NCI-H2196 (cell line): ENCODE measurements around the gene ARF1.

Experiments
- DNase-seq: peaks from one replicate; lab custom pipeline; 2025; ENCODE audit not compliant: unreplicated experiment; lab: John Stamatoyannopoulos, UW

Gene ARF1

GRCh38 chr1:228082214-228082917 is at the start of gene ARF1:
Gene ARF1, plus strand, starts transcription at chr1:228082708. Its CDS starts 14,407 bp downstream, at chr1:228097115.
- peak; percentile 98 for DNase-seq

GRCh38 chr1:228033376-228033775 is 49.1 kb upstream of the ARF1 start:
- no peak for DNase-seq

- no peak for DNase-seq
Measured at GRCh38 chr1:228034954-228035837, 47.3 kb upstream of the ARF1 start.

GRCh38 chr1:228035844-228036243 is 46.7 kb upstream of the ARF1 start:
- no peak for DNase-seq

- no peak for DNase-seq
Measured at GRCh38 chr1:228036701-228037231, 45.7 kb upstream of the ARF1 start.

GRCh38 chr1:228037401-228038386 is 44.8 kb upstream of the ARF1 start:
- DNase-seq, result no peak

DNA sequence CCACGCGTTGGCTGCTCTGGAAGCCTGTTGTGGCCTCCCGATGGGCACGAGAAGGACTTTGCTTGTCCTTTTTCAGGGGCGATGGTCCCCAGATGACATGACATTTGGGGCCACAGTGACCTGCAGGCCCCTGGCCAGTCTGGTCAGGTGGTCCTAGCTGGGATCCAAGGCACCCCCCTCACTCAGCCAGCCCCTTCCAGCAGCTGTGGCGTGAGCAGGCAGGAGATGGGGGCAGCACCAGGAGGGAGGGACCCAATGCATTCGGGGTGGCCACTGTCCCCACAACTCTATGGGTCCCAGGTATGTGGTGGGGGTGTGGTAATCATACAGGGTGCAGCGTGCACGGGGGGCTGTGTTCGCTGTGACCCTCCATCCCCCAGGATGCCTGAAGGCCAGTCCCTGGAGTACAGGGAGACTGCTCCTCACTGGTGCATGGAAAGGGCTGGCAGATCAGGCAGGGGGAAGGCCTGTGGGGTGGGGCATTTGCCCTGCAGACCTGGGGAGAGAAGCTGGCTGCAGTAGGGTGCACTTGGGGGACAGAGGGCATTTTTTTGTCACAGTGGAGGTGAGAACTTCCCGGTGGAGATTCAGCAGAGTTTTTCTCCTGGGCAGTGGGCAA is 44.0 kb upstream of the ARF1 start:
- no peak for DNase-seq

DNA sequence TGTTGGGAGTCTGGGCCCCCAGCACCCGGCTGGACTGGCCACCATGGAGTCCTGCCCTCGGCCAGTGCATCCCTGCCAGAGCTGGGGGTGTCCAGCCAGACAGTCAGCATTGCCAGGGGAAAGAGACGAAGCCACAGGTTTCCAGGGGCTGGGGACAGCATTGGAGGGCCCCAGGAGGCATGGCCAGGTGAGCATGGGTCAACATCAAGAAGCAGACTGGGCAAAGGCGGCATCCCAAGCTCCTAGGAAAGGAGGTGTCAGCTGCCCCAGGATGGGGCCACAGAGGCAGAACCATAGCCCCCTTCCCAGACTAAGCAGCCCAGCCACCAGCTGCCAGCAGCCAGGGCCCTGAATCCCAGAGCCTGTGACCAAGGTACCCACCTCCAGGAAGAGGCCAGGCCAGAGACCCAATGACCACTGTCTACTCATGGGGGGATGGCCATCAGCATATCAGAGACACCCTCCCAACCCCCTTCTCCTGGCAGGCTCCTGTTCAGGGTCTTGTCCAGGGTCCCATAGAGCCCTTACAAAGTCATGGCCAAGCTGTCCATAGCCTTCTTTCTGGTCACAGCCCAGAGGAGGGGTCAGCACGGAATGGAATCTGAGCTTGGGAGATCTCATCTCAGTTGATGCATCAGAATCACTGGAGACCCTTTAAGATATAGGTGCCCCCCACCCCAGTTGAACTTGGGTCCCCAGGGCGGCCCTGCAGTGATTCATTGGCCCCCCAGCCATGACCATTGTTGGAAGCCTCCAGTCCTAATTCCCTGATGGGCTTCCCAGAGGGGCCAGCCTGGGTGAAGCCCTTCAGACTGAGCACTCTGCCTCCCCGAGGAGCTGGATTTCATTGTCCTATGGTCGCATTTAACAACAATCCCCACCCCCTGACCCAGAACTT is 43.3 kb upstream of the ARF1 start:
- DNase-seq, result no peak

GRCh38 chr1:228039986-228040385 is 42.5 kb upstream of the ARF1 start:
- DNase-seq, result no peak

- DNase-seq, result no peak
Measured at GRCh38 chr1:228041316-228041715, 41.2 kb upstream of the ARF1 start.

- DNase-seq, result no peak
Measured at GRCh38 chr1:228042508-228042907, 40.0 kb upstream of the ARF1 start.

GRCh38 chr1:228043281-228043848 is 39.1 kb upstream of the ARF1 start:
- DNase-seq, result no peak

GRCh38 chr1:228044961-228045360 is 37.5 kb upstream of the ARF1 start:
- no peak for DNase-seq

GRCh38 chr1:228045405-228045804 is 37.1 kb upstream of the ARF1 start:
- no peak for DNase-seq

DNA sequence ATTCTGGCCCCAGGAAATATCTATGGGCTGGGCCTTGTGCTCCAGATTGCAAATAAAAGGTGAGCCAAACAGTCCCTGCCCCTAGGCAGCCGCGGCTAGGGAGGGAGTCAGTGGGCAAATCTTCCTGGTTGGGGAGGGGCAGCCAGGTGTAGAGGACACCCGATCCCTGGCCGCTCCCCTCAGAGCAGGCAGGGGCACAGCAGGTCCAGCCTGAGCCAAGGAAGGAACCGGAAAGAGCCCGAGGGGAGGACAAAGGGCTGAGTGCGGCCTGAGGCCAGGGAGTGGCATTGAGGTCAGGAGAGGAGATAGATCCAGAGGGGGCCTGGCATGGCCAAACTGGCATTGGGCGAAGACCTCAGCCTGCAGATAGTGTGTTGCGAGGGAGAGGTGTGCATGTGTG is 36.6 kb upstream of the ARF1 start:
- DNase-seq, result no peak

DNA sequence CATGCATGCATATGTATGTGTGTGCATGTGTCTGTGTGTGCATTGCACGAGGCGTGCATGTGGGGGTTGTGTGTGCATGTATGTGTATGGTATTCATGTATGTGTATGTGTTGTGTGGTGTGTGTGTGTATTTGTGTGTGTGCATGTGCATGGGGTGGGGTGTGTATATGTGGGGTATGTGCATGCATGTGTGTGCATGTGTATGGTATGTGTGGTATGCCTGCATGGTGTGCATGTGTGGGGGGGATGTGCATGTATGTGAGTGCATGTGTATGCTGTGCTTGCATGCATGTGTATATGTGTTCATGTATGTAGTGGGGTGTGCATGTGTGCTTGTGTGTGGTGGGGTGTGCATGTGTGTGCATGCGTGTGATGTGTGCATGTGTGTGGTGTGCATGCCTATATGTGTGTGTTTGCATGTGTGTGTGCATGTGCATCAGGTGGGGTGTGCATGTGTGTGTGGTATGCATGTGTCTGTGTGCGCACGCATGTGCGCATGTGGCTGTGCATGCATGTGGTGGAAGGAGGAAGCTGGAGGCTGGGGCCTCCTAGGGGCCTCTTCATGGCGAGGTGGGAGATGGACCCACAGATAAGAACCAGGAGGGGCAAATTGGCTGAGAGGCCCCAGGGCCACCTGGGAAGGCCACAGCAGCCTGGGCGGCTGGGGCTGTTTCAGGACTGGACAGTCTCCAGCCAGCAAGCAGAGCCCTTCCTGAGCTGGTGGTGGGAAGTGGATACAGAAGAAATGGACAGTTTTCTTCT is 35.9 kb upstream of the ARF1 start:
- DNase-seq, result no peak

GRCh38 chr1:228047183-228047466 is 35.4 kb upstream of the ARF1 start:
- no peak for DNase-seq

DNA sequence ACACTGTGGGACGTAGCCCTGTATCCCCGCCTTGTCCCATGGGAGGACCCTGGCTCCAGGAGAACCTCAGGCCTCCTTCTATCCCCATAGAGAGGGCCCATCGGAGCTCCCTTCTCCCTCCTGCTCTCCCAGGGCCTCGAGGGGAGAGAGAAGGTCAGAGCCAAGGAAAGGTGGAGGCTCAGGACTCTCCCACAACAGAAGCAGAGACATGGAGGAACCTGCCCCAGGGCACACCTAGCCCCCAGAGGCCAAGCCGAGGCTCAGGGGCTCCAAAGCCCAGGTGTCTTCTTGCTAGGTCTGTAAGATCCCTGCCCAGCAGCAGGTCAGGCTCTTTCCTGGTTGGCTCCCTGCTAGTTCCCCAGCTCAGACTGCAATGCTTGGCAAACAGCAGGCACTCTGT is 34.4 kb upstream of the ARF1 start:
- DNase-seq, result no peak
